Gastroesophageal sphincter (tissue), 4 donors: ENCODE results near the gene QKI. TPM values are rescaled to one million over a fixed set of nuclear protein-coding genes. Genes with fewer than 3 reads are reported as not detected.
A peak's percentile ranks its signal among the peaks of the same experiment; 100 is the strongest.

Source experiments
- ATAC-seq: fragments of 150-250 bp; one replicate; pipeline ENCODE4 v1.9.1; 2016; ENCODE audit warnings: mild to moderate bottlenecking, moderate library complexity
- H3K27ac ChIP-seq, 4 donors: fragments of 200-600 bp; sonication (generic) in 3 of 4; 1 replicate in 3 of 4; 2 replicates in 1 of 4; pipeline ENCODE4 v1.5.1; 2016 to 2019
- H3K27me3 ChIP-seq: fragments of 200-600 bp; sonication (generic); one replicate; pipeline ENCODE4 v1.5.1; 2019
- H3K36me3 ChIP-seq, 2 donors: fragments of 200-600 bp; sonication (generic); one replicate each; pipeline ENCODE4 v1.5.1; 2019; ENCODE audit warnings: control low read depth in 1 of 2
- H3K4me1 ChIP-seq, 3 donors: fragments of 200-600 bp; sonication (generic); 1 replicate in 2 of 3; 2 replicates in 1 of 3; pipeline ENCODE4 v1.5.1; 2016 to 2019; ENCODE audit warnings: control low read depth in 2 of 3
- H3K4me3 ChIP-seq, 2 donors: fragments of 200-600 bp; sonication (generic); one replicate each; pipeline ENCODE4 v1.5.1; 2019; ENCODE audit warnings: mild to moderate bottlenecking in 1 of 2, moderate library complexity in 1 of 2
- H3K9me3 ChIP-seq, 3 donors: fragments of 200-600 bp; sonication (generic); one replicate each; pipeline ENCODE4 v1.5.1; 2017 to 2019; ENCODE audit warnings: control low read depth in 2 of 3
- CTCF ChIP-seq, 4 experiments: fragments of 200-600 bp in 2 of 4; fragments of 450-650 bp in 2 of 4; sonication (generic) in 1 of 4; IDR thresholded peaks; one replicate each; pipeline ENCODE4 v1.5.1; 2017 to 2019; ENCODE audit warnings: antibody characterized with exemption in 4 of 4, mild to moderate bottlenecking in 2 of 4, moderate library complexity in 2 of 4
- EP300 ChIP-seq: sonication (generic); formaldehyde crosslinking; IDR thresholded peaks from one replicate; pipeline ENCODE4 v1.6.1; 2017; ENCODE audit warnings: antibody characterized with exemption, mild to moderate bottlenecking
- POLR2A ChIP-seq, 2 donors: fragments of 450-650 bp; IDR thresholded peaks; one replicate each; pipeline ENCODE4 v1.6.1; 2017; ENCODE audit warnings: antibody characterized with exemption in 2 of 2, mild to moderate bottlenecking in 2 of 2, moderate library complexity in 1 of 2
- POLR2AphosphoS5 ChIP-seq: sonication (generic); formaldehyde crosslinking; IDR thresholded peaks from one replicate; pipeline ENCODE4 v1.6.1; 2017; ENCODE audit warnings: antibody characterized with exemption
- WGBS, 2 donors: methylation state at CpG; one replicate each; pipeline ENCODE4 v1.1.5; 2018; ENCODE audit warnings: low coverage in 1 of 2; 5-methylcytosine and 5-hydroxymethylcytosine counted together
- total RNA-seq, 4 donors: library from RNA; depleted of rRNA; stranded (reverse); fragments of >200 nt; gene quantifications; one replicate each; pipeline ENCODE4 v1.1.0, GENCODE V29; 2016

The QKI gene
- total RNA-seq, 4 donors from 2014 or later: 170 to 249 (median 227) TPM

- no peak overlapping the region for H3K27ac ChIP-seq
Measured at GRCh38 chr6:163401039-163401885, 13.3 kb upstream of the QKI start.

GRCh38 chr6:163402616-163403015, 11.9 kb upstream of the QKI start:
- Histone ChIP-seq H3K4me1 (peaks cover 0 to 35% (median 7%) of the 10 kb centered on the region in 3 donors), H3K27ac (no peak overlapping the region)
- 87 to 93% methylated on average over 6 of the region's 7 CpGs for WGBS, 2 donors

More at GRCh38 chr6:163401039-163401885, 13.3 kb upstream of the QKI start:
- TF ChIP-seq POLR2A (IDR thresholded peaks at IDR 0.05) (no peak), EP300 (no peak), POLR2AphosphoS5 (no peak), CTCF (IDR thresholded peaks at IDR 0.05) (no peak)
- Histone ChIP-seq H3K9me3 (no peaks in the 10 kb centered on the region), H3K27me3 (no peaks in the 10 kb centered on the region), H3K4me3 (no peak overlapping the region), H3K4me1 (peaks cover 4 to 31% (median 7%) of the 10 kb centered on the region in 3 donors), H3K36me3 (no peaks in the 10 kb centered on the region)
- ATAC-seq: no peak
- WGBS, 2 donors: 84 to 90% methylated on average over 7 to 10 of the region's 14 CpGs

GRCh38 chr6:163404825-163405265, 9.7 kb upstream of the QKI start:
- peaks cover 0 to 36% (median 7%) of the 10 kb centered on the region in 3 donors for H3K4me1 ChIP-seq
- ATAC-seq: peak; percentile 79
- H3K36me3 ChIP-seq: no peaks in the 10 kb centered on the region
- H3K27ac ChIP-seq: peak overlapping the region in 3 of 4 donors; percentile 80 to 81 (median 81)
- TF ChIP-seq CTCF (IDR thresholded peaks at IDR 0.05): no peak
- no peak for TF ChIP-seq EP300
- TF ChIP-seq POLR2AphosphoS5: peak; percentile 56
- peak in 1 of 2 donors; percentile 34 for TF ChIP-seq POLR2A (IDR thresholded peaks at IDR 0.05)
- H3K4me3 ChIP-seq: no peak overlapping the region
- no peaks in the 10 kb centered on the region for H3K27me3 ChIP-seq
- no peaks in the 10 kb centered on the region for H3K9me3 ChIP-seq
- 62 to 68% methylated on average over 4 to 5 of the region's 10 CpGs for WGBS, 2 donors

More at GRCh38 chr6:163402616-163403015, 11.9 kb upstream of the QKI start:
- H3K27me3 ChIP-seq: no peaks in the 10 kb centered on the region
- TF ChIP-seq CTCF (IDR thresholded peaks at IDR 0.05) (no peak), POLR2A (IDR thresholded peaks at IDR 0.05) (no peak), POLR2AphosphoS5 (no peak), EP300 (no peak)
- no peak overlapping the region for H3K4me3 ChIP-seq
- no peak for ATAC-seq
- H3K9me3 ChIP-seq: no peaks in the 10 kb centered on the region
- no peaks in the 10 kb centered on the region for H3K36me3 ChIP-seq

GRCh38 chr6:163405412-163406309, 8.9 kb upstream of the QKI start:
- Histone ChIP-seq H3K4me3 (peak overlapping the region; percentile 27 to 36), H3K27me3 (no peaks in the 10 kb centered on the region), H3K4me1 (peaks cover 0 to 36% (median 7%) of the 10 kb centered on the region in 3 donors), H3K27ac (peak overlapping the region; percentile 35 to 81 (median 80)), H3K9me3 (no peaks in the 10 kb centered on the region), H3K36me3 (no peaks in the 10 kb centered on the region)
- TF ChIP-seq EP300 (no peak), POLR2AphosphoS5 (peak; percentile 9), POLR2A (IDR thresholded peaks at IDR 0.05) (peak in 1 of 2 donors; percentile 14)
- peak; percentile 72 for ATAC-seq
- 28 to 47% methylated on average over 11 to 12 of the region's 18 CpGs for WGBS, 2 donors

- H3K36me3 ChIP-seq: no peaks in the 10 kb centered on the region
- no peak for ATAC-seq
- H3K4me3 ChIP-seq: peak overlapping the region; percentile 27 to 36
- no peaks in the 10 kb centered on the region for H3K27me3 ChIP-seq
- H3K9me3 ChIP-seq: no peaks in the 10 kb centered on the region
- H3K4me1 ChIP-seq: peaks cover 0 to 36% (median 7%) of the 10 kb centered on the region in 3 donors
- H3K27ac ChIP-seq: peak overlapping the region; percentile 35 to 81 (median 80)
- 18 to 56% methylated on average over 1 of the region's 1 CpG for WGBS, 2 donors
- TF ChIP-seq POLR2A (IDR thresholded peaks at IDR 0.05) (no peak), CTCF (IDR thresholded peaks at IDR 0.05) (no peak), EP300 (no peak), POLR2AphosphoS5 (no peak)
Measured at GRCh38 chr6:163406366-163406765, 8.2 kb upstream of the QKI start.
